GM21526 (cell line): ENCODE results near the gene HAND2.

Experiments
- ATAC-seq: cut with Tn5 transposase; IDR thresholded peaks from one replicate; pipeline ENCODE4 v1.9.1; 2021; ENCODE audit warnings: moderate library complexity; ENCODE audit not compliant: unreplicated experiment, low FRiP score

The HAND2 gene

DNA sequence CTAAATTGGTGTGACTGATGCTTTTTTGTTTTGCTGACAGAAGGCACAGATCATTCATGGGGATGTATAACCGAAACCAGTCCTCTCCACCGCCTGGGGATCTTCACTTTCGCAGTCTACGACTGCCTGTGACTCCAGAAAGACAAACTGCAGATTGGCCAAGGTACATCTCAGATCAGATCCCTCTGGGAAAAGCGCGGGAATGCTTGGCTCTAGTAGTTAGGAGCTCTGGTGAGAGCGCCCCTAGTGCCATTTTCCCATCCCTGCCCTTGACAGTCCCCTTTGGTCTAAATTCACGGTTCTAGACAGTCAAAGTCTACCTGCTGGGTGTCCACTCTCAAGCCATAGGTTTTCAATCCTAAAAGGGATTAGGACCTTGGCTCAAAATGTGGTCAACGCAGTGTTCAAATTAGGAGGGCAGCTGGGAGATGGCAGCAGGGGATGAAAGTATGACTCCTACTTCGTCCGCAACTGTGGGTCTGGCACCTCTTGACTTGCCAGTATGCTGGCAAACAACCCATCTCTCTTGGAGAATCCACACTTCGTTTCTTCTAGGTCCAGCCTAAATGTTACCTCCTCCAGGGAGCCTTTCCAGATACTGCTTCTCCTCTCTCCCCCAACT is 6.9 kb upstream of the HAND2 start:
- ATAC-seq, result no peak

DNA sequence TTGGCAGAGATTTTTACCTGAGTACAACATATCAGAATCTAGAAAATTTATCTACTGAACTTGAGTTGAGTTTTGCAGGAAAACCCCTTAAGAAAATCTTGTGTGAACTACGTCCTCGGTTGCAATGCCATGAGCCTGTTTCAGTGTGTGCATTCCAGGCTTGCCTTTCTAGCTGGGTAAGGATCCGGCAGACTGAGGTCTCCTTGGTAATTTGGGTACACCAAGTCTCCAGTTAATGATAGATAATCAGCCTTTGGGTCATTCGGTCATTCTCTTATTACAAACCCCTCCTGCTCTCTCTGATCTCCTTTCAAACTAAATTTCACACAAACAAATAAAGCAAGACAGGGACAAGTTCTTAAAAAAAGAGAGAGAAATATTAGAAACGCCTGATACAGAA is 5.9 kb upstream of the HAND2 start:
- ATAC-seq, result no peak

DNA sequence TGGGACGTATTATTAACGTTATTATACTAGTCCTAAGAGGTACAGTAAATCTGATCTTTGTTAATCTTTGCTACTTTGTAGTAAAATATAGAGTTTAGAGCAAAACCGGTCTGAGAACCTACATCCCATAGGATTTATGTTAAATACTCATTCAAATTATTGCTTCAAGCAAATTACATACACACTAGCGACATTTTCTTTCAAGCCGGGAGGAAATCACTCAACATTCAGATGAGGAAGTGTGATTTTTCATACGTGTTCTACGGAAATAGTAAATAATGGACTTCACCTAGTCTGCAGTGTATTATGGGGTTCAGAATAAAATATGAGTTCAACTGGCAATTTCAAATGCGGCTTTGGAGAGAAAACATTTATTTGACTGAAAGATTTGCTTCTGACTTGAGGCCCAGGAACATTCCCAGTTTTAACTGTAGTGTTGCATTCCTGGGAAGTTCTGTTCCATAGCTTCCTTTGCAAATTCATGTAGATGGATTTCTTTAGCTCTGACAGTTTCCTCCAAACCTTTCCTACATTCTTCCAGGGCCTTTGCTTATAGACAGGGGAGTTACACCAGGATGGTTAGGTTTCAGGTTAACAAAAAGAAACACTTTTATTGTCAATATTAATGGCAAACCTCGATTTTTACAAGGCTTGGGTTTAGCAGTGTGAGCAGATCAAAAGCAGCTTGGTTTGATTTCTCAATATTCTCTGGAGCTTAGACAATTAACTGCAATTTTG is 5.3 kb upstream of the HAND2 start:
- no peak for ATAC-seq

DNA sequence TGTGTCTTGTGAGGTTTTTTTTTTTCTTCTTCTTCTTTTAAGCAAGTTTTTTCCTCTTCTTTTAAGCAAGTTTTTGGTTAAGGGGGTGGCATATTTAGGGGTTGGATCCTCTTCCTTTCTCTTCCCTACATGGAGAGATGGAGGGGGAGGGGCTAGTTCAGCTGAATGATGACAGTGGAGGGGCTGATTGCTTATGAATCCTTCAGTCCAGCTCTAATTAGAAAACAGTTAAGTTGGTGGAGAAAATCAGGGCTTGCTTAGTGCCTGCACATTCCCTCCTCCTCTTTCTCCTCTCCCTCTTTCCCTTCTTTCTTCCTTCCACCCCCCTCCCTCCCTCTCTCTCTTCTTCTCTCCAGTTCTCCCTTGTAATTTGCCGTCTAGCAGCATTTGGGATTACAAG is 4.4 kb upstream of the HAND2 start:
- ATAC-seq, result no peak

DNA sequence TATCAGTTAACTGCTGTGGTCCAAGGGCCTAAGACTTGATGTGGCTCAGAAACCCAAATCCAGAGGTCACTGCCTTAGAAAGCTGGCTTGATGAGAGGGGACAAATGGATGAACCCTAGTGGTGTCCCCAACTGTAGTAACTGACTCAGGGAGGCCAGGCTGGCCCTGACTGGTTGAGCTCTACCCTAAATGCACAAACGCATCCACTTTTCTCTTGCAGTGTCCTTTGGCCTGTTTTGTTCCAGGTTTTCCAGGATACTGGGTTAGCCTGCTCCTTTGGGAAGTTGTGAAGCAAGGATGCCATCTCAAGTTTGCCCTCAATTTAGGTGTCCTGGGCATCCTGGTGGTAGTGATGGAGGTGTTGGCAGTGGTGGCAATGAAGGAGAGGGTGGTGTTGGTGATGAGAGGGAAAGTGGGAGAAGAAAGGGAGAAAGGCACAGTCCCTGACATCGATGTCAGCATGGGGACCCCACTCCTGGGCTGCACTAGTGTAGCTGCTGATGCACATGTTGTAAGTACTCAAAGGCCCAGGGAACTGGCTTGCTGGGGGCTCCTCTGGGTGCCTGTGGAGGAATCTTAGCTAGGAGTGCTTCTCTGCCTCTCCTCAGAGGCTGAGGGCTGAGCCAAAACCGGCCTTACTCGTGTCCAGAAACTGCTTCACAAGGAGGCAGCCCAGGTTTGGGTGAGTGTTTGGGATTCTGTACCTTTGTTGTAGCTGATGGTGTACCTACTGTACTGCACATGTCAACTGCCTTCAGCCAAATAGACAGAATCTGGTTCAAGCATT is 2.9 kb upstream of the HAND2 start:
- no peak for ATAC-seq

DNA sequence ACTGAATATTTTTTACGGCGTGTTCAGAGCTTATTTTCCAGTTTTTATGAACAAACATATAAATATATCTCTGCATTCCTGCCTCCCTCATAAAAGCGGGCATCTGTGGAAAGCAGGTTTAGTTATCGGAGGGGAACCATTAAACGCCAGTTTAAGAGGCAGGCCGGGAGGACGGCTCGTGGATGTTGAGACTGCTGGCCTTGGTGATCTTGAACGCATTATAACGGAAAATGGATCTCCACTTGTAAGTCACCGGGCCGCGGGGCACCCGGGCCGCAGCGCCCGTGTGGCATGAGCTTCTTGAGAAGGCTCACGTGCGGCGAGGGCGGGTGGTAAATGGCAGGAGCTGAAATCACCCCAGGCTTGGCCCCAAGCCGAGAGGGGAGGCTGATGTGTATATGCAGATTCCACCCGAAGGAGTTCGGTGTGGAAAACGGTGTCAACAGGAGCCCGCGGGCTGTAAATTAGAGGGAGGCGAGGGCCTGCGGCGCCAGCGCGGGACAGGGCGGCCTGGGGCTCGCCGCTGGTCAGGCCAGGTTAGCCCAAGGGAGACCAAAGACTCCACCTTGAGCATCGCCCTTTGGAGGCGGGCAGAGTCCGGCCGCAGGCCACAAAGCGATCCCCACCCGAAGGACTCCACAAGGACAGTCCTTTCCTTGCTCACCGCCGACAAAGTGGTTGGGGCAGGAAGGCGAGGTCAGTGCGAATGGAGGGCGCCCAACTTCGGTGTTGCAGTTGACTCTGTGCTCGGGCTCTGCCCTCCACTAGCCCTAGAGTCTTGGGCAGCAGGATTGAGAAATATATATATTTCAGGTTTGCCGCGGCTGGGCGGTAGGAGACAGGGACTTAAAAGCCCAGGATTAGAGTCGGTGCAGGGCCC is 1.3 kb upstream of the HAND2 start:
- no peak for ATAC-seq

DNA sequence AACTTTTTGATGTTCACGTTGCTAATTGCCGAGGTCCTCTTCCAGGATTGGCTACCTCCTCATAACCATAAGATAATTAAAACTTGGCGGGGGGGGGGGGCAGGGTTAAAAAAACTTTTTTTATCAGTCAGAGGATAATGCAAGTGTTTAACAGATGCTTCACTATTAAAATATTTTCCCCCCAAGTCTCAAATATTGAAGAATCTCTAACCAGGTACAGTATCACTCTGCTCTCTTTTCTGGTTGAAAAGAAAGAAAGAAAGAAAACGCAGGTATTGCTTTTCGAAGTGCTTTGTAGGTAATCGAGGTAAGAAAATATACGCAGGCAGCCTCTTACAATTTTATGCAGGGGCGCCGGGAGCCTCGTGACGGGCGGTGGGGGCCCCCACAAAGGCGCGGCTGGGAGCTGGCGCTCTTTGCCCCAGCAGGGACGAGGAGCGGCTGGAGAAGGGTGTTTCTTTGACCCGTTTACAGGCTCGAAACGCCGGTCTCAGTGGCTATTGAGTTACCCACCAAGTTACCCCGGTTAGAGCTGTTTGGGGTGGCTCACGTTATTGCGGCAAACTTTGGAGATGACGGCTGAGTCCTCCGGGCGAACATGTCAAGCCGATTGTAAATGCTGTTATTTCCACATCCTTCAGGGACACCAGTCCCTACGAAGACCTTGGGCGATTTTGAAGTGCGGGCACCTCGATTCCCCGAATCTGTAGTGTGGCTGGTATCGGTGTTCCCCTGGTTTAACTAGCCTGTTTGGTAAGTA is 477 bp upstream of the HAND2 start:
- no peak for ATAC-seq

DNA sequence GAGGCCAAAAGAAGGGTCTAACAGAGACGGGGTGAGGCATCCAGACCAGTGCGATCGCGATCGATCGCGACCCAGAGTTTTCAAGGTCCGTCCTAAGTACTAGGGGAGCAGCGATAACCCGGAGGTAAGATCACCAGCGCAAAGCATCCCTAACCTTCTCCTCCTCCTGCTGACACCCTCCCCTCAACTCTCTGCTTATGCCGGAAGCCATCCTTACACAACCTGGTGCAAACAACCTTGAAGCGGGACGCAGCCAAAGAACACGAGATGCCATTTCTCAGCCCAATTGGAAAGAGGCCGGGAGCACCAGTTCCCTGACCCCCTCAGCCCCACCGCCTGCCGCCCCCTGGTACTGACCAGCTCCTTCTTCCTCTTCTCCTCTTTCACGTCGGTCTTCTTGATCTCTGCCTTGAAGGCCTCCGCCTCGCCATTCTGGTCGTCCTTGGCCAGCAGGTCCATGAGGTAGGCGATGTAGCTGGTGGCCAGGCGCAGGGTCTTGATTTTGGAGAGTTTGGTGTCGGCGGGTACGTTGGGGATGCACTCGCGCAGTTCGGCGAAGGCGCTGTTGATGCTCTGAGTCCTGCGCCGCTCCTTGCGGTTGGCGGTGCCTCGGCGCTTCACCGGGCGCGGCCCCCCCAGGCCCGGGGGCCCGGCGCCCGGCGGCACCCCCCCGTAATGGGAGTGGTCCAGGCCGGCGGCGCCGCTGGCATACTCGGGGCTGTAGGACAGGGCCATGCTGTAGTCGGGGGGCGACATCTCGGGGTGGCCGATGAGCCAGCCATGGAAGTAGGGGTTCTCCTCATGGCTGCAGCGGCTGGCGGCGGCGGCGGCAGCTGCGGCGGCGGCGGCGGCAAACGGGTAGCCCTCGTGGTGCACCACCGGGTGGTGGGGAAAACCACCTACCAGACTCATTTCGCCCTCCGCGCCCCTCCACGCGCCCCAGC is 1.4 kb downstream of the HAND2 start:
- no peak for ATAC-seq

DNA sequence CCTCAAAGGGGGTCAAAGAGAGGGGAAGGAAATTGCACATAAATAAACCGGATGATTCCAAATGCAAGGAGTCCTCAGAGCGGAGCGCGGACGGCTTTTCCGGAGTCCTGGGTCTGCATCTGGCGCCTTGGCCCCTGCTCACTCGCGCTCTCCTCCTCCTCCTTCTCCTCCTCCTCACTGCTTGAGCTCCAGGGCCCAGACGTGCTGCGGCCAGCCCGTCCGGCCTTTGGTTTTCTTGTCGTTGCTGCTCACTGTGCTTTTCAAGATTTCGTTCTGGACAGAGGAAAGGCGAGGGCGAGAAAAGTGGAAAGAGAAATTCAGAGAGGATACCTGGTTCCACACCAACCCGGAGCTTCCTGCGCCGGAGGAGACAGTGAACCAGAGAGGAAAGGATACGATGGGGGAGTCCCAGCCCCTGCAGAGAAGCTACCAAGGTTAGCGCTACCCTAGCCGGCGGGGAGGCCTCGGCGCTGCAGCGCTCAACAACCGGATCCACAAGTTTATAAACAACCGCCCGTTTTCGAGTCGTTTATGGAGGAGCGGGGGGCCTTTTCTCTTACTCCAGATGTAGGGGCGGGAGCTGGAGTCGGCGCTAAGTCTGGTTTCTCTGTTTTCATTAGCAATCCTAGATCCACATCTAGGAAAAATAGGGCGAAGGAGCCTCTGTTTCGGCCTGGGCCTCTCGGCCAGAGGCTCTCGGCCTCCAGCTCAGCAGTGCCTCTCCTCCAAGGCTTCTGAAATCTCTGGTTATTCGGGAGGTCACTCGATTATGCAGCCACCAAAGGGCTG is 2.7 kb downstream of the HAND2 start:
- no peak for ATAC-seq

DNA sequence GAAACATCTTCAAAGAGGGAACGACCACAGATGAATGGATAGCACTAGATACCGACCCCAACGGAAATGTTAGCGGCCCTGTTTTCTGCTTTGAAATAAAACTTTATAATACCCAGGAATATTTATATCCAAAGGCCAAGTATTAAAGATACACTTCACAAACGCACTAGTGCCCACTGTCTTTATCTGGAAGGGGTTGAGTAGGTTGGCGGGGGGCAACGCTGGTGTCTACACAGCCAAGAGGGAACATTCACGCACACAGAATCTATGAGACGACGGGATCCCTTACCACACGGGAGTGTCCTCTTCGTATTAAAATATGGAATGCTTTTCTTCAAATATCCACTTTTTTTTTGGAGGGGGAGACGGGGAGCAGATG is 3.3 kb downstream of the HAND2 start:
- ATAC-seq, result no peak

DNA sequence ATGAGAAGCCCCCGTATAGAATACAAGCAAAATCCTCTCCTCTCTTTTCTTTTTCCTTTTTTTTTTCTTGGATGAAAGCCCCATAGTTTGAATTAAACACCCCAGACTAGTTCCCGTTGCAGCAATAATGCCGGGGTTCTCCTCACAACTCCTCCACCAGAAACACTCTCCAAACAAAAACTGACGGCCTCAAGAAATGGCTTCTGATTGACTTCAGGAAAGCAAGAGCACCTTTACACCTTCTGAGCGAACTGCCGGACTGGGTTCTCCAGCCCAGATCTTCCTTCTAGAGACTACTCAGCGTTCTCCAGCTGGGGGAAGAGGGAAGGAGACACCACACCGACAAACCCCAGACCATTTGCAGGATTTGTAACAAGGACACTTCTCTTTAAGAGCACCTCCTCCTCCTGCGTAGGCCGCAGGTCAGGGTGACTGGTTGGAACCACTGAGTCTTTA is 4.0 kb downstream of the HAND2 start:
- ATAC-seq, result no peak

DNA sequence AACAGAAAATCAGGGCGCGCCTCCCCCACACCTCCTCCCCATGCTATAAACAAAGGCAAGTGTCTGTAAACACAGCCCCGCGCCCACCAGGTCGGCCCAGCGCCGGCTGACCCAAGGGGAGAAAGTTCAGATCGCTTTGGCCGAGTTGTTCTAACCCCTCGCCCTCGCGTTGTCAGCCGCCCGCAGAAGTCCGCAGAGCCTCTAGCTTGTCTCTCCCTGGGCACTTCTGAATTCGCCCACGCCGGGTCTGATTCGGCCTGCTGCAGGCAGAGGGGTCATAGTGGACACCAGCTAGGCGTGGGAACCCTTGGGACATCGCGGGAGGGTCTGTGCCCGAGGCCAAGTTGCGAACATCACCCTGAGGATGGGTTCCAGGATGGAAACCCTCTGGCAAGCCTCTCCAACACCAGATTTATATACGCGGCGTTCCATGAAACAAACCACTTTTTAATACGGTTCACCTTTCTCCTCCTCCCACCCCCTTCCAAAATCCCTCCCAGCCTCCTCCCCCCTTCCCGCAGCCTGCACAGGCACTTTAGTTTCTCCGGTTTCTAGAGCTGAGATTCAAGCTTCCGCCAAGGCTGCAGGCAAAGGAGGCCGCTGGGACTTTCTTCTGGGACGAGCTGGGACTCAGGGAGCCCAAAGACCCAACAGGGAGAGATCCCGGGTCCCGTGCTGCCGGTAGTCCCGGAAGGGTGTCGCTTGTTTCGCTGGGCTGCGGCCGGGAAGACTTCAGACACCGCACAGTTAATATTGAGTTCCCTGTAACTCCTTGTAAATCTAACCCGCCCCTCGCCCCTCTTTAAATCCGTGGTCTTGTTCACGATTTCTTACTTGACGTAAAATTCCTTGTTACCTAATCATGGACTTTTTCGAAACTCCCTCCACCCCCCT is 4.7 kb downstream of the HAND2 start:
- no peak for ATAC-seq

DNA sequence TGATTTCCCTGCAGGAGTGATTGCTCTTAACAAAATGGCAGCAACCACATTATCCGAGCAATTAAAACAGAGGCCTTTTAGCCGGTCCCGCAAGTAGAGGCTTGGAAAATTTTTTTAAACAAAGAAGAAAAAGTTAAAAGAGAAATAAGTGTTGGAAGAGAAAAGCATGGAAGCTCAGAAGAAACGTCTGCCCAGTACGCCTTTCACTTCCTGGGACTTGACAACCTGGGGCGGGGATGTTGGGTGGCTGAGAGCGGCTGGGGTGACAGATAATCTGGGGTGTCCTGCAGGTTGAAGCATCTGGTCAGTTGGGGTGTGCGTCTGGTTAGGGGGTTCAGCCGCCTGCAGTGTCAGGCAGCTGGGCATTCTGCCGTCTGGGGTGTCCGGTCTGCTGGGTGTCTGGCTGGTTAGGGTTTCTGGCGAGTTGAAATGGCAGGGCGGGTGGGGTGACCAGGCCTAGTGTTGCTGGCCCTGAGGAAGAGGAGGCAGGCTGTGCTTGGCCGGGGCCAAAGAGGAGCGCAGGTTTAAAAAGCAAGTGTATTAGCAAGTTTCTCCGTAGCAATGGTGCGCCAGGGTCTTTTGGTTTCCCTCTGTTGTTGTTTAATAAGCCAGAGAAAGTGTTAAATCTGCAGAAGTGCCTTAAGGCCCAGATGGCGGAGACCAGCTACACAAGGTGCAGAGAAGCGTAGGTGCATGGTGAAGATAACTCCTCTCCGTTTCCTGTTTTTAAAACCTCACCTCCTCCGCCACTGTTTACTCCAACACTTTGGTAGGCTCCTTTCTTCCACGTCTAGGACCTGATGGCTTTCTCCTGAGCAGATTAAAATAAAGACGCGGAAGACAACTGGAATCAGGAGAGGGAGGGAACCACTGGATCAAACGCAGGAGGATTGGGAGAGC is 5.6 kb downstream of the HAND2 start:
- no peak for ATAC-seq

DNA sequence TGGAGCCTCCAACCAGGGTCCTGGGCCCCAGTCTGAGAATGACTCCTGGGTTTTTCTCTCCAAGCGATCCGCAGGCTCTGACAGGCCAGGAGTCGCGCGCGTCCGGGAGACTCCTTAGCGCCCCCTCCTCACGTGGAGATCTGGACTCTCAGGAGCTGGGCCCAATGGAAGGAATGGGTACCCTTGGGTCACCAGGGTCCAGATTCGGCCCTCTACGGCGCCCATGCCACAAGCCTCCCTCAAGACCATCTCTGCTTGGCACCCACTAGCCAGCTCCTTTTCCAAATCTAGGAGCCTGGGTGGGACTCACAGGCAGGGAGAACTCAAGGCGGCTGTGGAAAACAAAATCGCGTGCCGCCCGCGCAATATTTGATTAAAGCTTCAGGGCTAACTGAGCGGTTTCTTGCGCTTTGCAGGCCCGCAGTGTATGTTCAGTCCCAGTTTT is 7.1 kb downstream of the HAND2 start:
- ATAC-seq, result no peak

DNA sequence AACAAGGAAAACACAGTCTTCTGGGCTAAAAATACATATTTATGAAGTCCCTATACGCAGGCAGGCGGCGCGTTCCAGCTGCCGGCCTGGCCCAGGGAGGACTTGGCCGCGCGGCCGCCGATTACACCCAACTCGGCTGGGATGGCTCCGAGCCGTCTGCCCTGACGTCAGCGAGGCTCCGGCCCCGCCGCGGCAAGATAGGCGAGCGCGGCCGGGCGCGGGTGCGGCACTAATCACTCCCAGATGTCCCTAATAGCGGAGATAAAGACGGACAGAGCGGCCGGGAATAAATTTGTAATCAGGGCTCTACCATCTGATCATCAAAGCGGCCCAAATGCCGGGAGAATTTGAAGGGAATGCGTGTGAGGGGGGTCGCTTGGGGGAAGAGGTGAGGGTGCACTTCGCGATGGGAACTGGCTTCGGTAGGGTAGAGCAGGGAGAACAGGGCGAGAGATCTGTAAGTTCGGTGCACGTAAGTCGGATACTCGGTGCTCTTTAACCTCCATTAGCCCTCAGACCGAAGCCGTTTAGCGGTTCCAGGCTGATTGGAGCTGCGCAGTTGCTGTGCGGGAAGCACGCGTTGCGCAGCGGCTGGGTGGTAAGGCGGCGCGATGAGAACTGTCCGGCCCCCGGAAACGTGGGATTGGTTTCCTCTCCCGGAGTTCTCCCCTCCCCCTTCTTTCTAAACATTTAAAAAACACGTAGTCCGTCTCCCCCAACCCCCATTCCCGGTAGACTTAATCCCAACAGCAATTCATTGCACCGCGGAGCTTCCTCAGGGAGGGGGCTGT is 7.7 kb downstream of the HAND2 start:
- no peak for ATAC-seq
